Measurements from ENCODE around the gene RPS16.

GRCh38 chr19:39398297-39398864, 37.4 kb downstream of the RPS16 start:
- TF ChIP-seq POLR2AphosphoS5 (IDR thresholded peaks at IDR 0.05; ENCODE audit: low read depth, low read length) = no peak
- TF ChIP-seq TAF1 (IDR thresholded peaks at IDR 0.05; ENCODE audit: borderline replicate concordance, insufficient read depth, low read length) = no peak

Data from PFSK-1 (cell line).